Amniotic stem cell (primary cell): ENCODE data around the gene GSTK1.
A peak's percentile ranks its signal among the peaks of the same experiment; 100 is the strongest.
"Not testable (repeated sequence)": the region's sequence is repeated elsewhere in the genome, so short reads cannot be mapped to it uniquely, and the experiment has no call there.

Source experiments
- DNase-seq: peaks from one replicate; lab custom pipeline; 2025; lab: John Stamatoyannopoulos, UW

Gene GSTK1

GRCh38 chr7:143238289-143238980 is 24.8 kb upstream of the GSTK1 start:
- DNase-seq = no peak

GRCh38 chr7:143239813-143240212 is 23.4 kb upstream of the GSTK1 start:
- peak; percentile 28 for DNase-seq

GRCh38 chr7:143240291-143241168 is 22.7 kb upstream of the GSTK1 start:
- DNase-seq = peak; percentile 74

- no peak for DNase-seq
Measured at GRCh38 chr7:143242306-143242705, 20.9 kb upstream of the GSTK1 start.

- DNase-seq = no peak
Measured at GRCh38 chr7:143243111-143243510, 20.1 kb upstream of the GSTK1 start.

GRCh38 chr7:143243614-143244013 is 19.6 kb upstream of the GSTK1 start:
- DNase-seq = no peak

- no peak for DNase-seq
Measured at GRCh38 chr7:143244321-143244720, 18.9 kb upstream of the GSTK1 start.

- no peak for DNase-seq
Measured at GRCh38 chr7:143245123-143245522, 18.1 kb upstream of the GSTK1 start.

GRCh38 chr7:143247372-143247771 is 15.9 kb upstream of the GSTK1 start:
- no peak for DNase-seq

GRCh38 chr7:143248761-143249354 is 14.4 kb upstream of the GSTK1 start:
- DNase-seq = no peak

GRCh38 chr7:143250199-143250598 is 13.0 kb upstream of the GSTK1 start:
- DNase-seq = no peak

- no peak for DNase-seq
Measured at GRCh38 chr7:143250822-143251221, 12.4 kb upstream of the GSTK1 start.

- DNase-seq = no peak
Measured at GRCh38 chr7:143252006-143252405, 11.2 kb upstream of the GSTK1 start.

GRCh38 chr7:143255564-143255963 is 7.7 kb upstream of the GSTK1 start:
- no peak for DNase-seq

- DNase-seq = no peak
Measured at GRCh38 chr7:143256325-143256724, 6.9 kb upstream of the GSTK1 start.

GRCh38 chr7:143256932-143257331 is 6.3 kb upstream of the GSTK1 start:
- DNase-seq = no peak

GRCh38 chr7:143257501-143257900 is 5.7 kb upstream of the GSTK1 start:
- DNase-seq = no peak

GRCh38 chr7:143258831-143259230 is 4.4 kb upstream of the GSTK1 start:
- DNase-seq = no peak

GRCh38 chr7:143259765-143260164 is 3.5 kb upstream of the GSTK1 start:
- DNase-seq = no peak

GRCh38 chr7:143261901-143262300 is 1.3 kb upstream of the GSTK1 start:
- DNase-seq = no peak

- not testable (repeated sequence) for DNase-seq
Measured at GRCh38 chr7:143264196-143264568, 941 bp downstream of the GSTK1 start.

- no peak for DNase-seq
Measured at GRCh38 chr7:143265017-143265693, 1.9 kb downstream of the GSTK1 start.
